Mucosa of gallbladder (tissue), 1 donor: ENCODE data around the gene ITLN1. TPM values are rescaled to one million over a fixed set of nuclear protein-coding genes. Genes with fewer than 3 reads are reported as not detected.
"Not testable (repeated sequence)": the region's sequence is repeated elsewhere in the genome, so short reads cannot be mapped to it uniquely, and the experiment has no call there.

ENCODE experiments used
- DNase-seq: peaks from one replicate; pipeline ENCODE4 v3.0.0-alpha.2; 2020; ENCODE audit warnings: low spot score
- total RNA-seq: library from RNA; stranded (reverse); gene quantifications from one replicate; pipeline ENCODE4 v1.2.1, GENCODE V29; 2021
- donor health status: DM: no; HTN: no; CAD: no.

Gene ITLN1
- 0.29 TPM for total RNA-seq

- DNase-seq = no peak
These were observed at the start of gene ITLN1 for GRCh38 chr1:160885042-160885441. TSS of gene ITLN1 (minus strand) at chr1:160885180. CDS start at chr1:160884877, 303 bp downstream.

DNA sequence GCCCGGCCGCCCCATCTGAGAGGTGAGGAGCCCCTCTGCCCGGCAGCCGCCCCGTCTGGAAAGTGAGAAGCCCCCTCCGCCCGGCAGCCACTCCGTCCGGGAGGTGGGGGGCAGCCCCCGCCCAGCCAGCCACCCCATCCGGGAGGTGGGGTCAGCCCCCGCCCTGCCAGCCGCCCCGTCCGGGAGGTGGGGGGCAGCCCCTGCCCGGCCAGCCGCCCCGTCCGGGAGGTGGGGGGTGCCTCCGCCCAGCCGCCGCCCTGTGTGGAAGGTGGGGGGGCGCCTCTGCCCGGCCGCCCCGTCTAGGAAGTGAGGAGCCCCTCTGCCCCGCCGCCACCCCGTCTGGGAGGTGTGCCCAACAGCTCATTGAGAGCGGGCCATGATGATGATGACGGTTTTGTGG lies 48.3 kb upstream of the ITLN1 start:
- not testable (repeated sequence) for DNase-seq

GRCh38 chr1:160925652-160926244 lies 40.8 kb upstream of the ITLN1 start:
- DNase-seq = no peak

- DNase-seq = peak; percentile 92
These were observed 40.0 kb upstream of the ITLN1 start for GRCh38 chr1:160924791-160925651.

GRCh38 chr1:160916666-160917065 lies 31.7 kb upstream of the ITLN1 start:
- no peak for DNase-seq

DNA sequence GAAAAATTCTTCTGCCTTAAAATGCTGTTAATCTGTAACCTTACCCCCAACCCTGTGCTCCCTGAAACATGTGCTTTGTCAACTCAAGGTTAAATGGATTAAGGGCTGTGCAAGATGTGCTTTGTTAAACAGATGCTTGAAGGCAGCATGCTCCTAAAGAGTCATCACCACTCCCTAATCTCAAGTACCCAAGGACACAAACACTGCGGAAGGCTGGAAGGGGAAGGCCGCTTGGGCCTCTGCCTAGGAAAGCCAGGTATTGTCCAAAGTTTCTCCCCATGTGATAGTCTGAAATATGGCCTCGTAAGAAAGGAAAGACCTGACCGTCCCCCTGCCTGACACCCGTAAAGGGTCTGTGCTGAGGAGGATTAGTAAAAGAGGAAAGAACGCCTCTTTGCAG lies 28.2 kb upstream of the ITLN1 start:
- DNase-seq = not testable (repeated sequence)

DNA sequence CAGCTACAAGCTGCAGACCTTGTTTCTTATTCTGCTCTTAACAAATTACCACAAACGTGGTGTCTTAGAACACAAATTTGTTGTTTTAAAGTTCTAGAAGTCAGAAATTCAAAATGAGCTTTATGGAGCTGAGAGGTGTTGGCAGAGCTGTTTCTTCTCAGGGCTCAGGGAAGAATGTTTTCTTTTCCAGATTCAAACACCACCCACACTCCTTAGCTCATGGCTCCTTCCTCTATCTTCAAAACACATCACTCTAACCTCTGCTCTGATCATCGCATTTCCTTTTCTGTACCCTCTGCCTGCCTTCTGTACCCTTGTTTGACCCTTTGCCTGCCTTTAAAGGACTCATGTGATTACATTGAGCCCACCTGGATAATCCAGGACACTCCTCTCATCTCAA lies 26.9 kb upstream of the ITLN1 start:
- no peak for DNase-seq

DNA sequence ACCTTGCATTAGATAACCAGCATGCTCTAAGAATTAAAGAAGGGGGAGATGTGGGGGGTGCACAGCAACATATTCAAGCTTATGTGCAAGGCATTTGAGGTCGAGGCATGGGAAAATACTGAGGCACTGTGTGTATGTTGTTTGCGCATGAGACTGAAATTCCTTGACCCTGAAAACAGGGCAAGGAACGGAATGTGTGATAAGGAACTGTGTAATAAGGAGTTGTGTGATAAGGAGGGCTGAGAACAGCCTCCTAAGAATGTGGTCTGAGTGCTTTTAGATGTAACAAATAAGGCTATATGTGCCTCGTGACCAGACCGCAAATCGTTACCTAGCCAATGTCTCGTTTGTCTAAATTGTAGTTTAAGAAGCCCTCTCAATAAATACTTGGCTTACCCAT lies 26.5 kb upstream of the ITLN1 start:
- peak; percentile 66 for DNase-seq

GRCh38 chr1:160910170-160910750 lies 25.3 kb upstream of the ITLN1 start:
- no peak for DNase-seq

DNA sequence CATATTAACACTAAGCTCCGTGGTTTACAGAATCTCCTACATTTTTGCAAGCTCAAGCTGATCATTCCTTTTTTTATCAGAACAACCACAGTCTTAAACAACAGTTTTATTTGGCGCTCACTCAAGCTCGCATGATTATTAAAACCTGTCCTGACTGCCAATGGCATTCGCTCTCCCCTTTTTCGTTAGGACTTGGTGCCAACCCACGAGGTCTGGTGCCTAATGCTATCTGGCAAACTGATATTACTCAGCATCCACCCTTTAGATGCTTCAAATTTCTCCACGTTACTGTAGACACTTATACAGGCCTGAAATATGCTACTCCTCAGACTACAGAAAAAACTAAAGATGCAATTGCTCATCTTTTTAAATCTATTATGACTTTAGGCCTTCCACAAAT lies 23.0 kb upstream of the ITLN1 start:
- DNase-seq = no peak

DNA sequence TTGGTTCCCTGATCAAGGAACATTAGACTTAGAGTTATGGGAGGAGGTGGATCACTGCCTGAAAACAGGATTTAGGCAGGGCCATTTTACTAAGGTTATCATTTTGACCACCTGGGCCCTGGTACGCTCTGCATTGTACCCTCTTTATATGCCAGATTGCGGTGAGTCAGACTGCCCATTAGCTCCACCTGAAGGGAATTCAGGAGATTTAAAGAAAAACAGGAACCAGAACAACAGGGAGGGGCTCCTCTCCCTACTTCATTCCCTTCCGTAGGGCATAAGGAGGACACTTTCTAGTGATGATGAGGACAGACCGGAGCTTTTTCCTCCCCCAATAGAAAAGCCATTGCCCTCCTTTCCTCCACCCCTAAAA lies 20.6 kb upstream of the ITLN1 start:
- no peak for DNase-seq

GRCh38 chr1:160904783-160905616 lies 20.0 kb upstream of the ITLN1 start:
- no peak for DNase-seq

- not testable (repeated sequence) for DNase-seq
These were observed 17.3 kb upstream of the ITLN1 start for GRCh38 chr1:160902251-160902650.

DNA sequence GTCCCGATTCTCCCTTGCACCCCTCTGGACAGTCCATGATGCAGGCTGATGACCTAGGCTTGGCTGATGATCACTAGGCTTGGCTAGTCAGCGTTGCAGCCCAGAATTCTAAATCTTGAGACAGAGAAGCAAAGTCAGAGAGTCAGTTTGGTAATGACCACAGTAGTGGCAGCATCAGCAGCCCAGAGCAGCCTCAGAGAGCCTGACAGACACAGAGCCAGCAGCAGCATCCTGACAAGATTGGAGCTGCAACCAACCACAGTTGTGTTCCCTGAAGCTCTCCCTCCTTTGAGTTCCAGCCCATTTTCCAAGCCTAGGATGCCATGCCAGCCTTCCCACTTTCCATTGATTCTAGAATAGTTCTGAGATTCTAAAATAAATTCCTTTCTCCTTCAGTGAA lies 16.8 kb upstream of the ITLN1 start:
- no peak for DNase-seq

DNA sequence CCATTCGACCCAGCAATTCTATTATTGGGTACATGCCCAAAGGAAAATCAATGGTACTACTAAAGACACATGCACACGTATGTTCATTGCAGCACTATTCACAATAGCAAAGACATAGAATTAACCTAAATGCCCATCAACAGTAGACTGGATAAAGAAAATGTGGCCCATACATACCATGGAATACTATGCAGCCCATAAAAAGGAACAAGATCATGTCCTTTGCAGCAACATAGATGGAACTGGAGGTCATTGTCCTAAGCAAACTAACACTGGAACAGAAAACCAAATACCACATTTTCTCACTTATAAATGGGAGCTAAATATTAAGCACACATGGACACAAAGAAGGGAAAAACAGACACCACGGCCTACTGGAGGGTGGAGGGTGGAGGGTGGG lies 15.7 kb upstream of the ITLN1 start:
- DNase-seq = not testable (repeated sequence)

DNA sequence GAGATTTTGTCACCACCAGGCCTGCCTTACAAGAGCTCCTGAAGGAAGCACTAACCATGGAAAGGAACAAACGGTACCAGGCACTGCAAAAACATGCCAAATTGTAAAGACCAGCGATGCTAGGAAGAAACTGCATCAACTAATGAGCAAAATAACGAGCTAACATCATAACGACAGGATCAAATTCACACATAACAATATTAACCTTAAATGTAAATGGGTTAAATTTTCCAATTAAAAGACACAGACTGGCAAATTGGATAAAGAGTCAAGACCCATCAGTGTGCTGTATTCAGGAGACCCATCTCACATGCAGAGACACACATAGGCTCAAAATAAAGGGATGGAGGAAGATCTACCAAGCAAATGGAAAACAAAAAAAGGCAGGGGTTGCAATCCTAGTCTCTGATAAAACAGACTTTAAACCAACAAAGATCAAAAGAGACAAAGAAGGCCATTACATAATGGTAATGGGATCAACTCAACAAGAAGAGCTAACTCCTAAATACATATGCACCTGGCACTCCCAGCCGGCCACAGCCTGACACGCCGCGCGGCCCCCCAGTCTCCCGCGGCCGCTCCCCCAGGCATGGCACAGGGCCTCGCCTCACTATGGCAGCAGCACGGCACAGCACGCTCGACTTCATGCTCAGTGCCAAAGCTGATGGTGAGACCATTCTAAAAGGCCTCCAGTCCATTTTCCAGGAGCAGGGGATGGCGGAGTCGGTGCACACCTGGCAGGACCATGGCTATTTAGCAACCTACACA lies 9.6 kb upstream of the ITLN1 start:
- DNase-seq = not testable (repeated sequence)

- DNase-seq = no peak
These were observed 6.5 kb upstream of the ITLN1 start for GRCh38 chr1:160891474-160891873.

- no peak for DNase-seq
These were observed 3.9 kb upstream of the ITLN1 start for GRCh38 chr1:160888926-160889325.

- DNase-seq = no peak
These were observed 2.1 kb upstream of the ITLN1 start for GRCh38 chr1:160887071-160887470.

- no peak for DNase-seq
These were observed 401 bp downstream of the ITLN1 start for GRCh38 chr1:160884579-160884978.
